T-helper 1 cell treated with Interleukin-12 subunit alpha and Interleukin-12 subunit beta and Interleukin-4 antibody, amounts not matched to agents 30 ng/mL and 1 ng/mL, for 36 hours (primary cell): ENCODE data around the gene MCEMP1. TPM values are rescaled to one million over a fixed set of nuclear protein-coding genes. Genes with fewer than 3 reads are reported as not detected.

Source experiments
- intact Hi-C: fragments of 100-400 bp; cut with micrococcal nuclease; formaldehyde crosslinking; loops from one replicate; pipeline ENCODE4 v1.15.1; 2024
- total RNA-seq: library from RNA; stranded (reverse); gene quantifications from 2 replicates; pipeline ENCODE4 v1.2.3, GENCODE V29; 2022

The MCEMP1 gene
- not detected in 2 replicates for total RNA-seq

GRCh38 chr19:7676854-7677253 is at the start of gene MCEMP1:
Gene MCEMP1, plus strand, starts transcription at chr19:7677090. Its CDS starts 31 bp downstream, at chr19:7677121.
- intact Hi-C loops, result no loop called here

- intact Hi-C loops, result no loop called here
Observed at GRCh38 chr19:7627166-7627565, 49.7 kb upstream of the MCEMP1 start.

- intact Hi-C loops, result loop anchor here (1.0 to 2.0 kb wide), 9 partner anchors 9 to 315 kb away; partner anchors contain the start of genes MAP2K7, MCOLN1, PNPLA6 and STXBP2
Observed at GRCh38 chr19:7628589-7629311, 48.1 kb upstream of the MCEMP1 start.

DNA sequence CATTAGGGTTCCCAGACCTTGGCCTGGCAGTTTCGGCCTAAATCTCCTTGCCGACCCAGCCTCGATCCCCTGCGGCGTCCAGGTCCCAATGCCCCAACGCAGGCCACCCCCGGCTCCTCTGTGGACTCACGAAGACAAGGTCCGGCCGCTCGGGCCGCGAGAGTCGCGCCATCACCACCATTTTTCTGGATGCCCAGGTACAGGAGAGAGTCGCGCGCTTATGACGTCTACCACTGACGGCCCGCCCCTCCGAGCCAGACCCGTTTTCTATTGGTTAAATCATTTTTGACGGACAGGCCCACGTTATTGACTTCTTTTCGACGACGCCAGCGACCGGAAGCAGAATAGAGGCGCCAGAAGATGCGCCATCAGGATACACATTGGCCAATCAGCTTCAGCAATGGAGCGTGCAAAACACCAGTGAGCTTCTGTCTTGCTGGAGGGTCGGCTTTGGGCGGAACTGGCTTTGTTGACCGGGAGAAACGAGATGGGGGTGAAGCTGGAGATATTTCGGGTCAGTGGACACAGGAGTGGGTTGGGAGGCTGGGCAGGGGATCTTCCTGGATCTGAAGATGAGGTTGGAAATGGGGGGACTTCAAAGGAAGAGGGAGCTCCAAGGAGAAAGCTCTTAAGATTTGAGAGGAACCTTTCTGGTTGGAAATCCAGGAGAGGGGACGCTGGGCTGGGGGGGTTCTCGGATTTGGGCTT is 47.4 kb upstream of the MCEMP1 start, which contains the start of the genes PET100 and XAB2:
Gene PET100 (plus strand): TSS at position 447 of the 708 bp plus-strand sequence. CDS start 41 bp downstream, at position 488.
Gene XAB2 (minus strand): TSS at position 199 of the 708 bp plus-strand sequence. CDS start 18 bp downstream, at position 181.
- intact Hi-C loops, result loop anchor here (1.0 to 2.0 kb wide), 9 partner anchors 8 to 314 kb away; partner anchors contain the start of genes MAP2K7, MCOLN1, PNPLA6 and STXBP2

GRCh38 chr19:7631577-7631976 is 45.3 kb upstream of the MCEMP1 start:
- intact Hi-C loops, result no loop called here

GRCh38 chr19:7632340-7633203 is 44.3 kb upstream of the MCEMP1 start:
- intact Hi-C loops, result no loop called here

- intact Hi-C loops, result no loop called here
Observed at GRCh38 chr19:7633698-7634097, 43.2 kb upstream of the MCEMP1 start, which contains the start of gene PCP2. Gene PCP2, minus strand, starts transcription at chr19:7633719. Its CDS starts 262 bp downstream, at chr19:7633457.

- intact Hi-C loops, result no loop called here
Observed at GRCh38 chr19:7635670-7636069, 41.2 kb upstream of the MCEMP1 start.

- intact Hi-C loops, result no loop called here
Observed at GRCh38 chr19:7636317-7636690, 40.6 kb upstream of the MCEMP1 start.

GRCh38 chr19:7636691-7637373 is 40.1 kb upstream of the MCEMP1 start, which contains the start of gene STXBP2:
Gene STXBP2, plus strand, starts transcription at chr19:7637110. Its CDS starts 40 bp downstream, at chr19:7637150.
- intact Hi-C loops, result loop anchor here (1.0 kb wide), 3 partner anchors 8 to 192 kb away; partner anchors contain the start of genes PET100 and XAB2

DNA sequence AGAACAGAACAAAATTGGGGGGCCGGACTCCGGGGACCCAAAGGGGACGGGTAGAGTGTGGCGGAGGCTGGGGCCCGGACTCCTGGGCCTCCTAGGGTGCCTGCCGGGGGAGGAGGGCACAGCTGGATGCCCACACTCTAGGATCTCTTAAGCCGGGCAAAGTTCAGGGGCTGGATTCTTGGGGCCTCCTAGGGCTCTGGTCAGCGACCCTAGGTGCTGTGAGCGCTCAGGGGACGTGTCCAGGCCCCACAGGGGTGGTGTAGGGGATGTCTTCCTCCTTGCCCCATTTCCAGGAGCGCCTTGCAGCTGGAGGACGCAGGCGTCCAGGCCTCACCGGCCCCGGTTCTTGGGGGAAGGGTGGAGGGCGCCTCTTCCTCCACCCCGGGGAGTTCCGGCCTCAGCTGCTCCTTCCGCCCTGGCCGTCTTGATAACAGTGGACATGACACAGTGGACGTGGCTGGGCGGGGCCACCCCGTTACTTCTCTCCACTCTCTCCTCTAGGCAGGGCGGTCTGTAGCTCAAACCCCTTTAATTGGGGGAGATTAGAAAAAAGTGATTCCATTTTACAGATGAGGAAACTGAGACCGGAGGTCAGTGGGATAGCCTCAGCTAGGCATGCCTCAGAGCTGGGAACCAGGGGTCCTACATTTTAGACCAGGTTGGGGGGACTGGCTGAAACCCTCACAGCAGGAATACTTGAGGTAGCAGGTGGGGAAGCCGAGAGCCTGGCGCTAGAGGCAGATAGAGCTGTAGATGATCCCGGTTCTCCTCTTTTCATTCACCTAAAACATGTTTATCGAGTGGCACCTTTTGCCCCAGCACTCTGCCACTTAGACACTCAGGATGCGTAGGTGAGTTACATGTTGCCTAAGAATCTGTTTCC is 39.3 kb upstream of the MCEMP1 start:
- intact Hi-C loops, result loop anchor here (1.0 kb wide), 3 partner anchors 8 to 192 kb away; partner anchors contain the start of genes PET100 and XAB2

GRCh38 chr19:7638802-7639465 is 38.0 kb upstream of the MCEMP1 start:
- intact Hi-C loops, result no loop called here

DNA sequence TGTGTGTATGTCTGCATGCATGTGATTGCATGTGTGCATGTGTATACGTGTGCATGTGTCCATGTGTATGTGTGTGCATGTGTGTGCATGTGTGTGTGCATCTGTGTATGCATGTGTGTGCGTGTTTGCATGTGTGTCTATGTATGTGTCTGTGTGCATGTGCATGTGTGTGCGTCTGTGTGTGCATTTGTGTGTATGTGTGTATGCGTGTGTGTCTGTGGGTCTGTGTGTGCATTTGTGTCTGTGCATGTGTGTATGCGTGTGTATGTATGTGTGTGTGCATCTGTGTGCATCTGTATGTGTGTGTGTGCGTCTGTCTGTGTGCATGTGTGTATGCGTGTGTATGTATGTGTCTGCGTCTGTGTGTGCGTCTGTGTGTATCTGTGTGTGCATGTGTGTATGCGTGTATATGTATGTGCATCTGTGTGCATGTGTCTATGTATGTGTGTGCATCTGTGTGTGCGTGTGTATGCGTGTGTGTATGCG is 37.0 kb upstream of the MCEMP1 start:
- intact Hi-C loops, result no loop called here

GRCh38 chr19:7640803-7641202 is 36.1 kb upstream of the MCEMP1 start:
- intact Hi-C loops, result no loop called here

GRCh38 chr19:7641290-7642276 is 35.3 kb upstream of the MCEMP1 start:
- intact Hi-C loops, result no loop called here

DNA sequence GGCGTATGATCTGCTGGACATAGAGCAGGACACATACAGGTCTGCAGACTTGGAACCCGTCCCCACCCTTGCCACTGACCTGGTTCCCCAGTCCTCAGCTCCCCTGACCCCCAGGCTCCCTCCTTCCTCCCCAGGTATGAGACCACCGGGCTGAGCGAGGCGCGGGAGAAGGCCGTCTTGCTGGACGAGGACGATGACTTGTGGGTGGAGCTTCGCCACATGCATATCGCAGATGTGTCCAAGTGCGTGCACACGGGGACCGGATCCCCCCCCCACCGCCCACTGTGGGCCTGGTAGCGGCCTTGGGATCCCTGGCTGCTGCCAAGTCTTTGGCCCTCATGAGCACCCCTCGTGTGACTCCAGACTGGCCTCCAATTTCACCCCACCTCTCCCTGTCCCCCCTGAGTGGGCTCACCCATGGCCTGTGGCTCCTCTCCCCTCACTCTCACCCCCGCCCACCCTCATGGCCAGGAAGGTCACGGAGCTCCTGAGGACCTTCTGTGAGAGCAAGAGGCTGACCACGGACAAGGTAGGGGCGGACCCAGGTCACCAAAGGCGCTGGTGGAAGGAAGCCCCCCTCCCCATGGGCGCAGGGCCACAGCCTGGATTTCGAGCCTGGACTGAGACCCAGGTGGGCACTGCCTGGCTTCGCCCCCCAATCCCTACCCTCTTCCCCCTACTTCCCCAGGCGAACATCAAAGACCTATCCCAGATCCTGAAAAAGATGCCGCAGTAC is 34.4 kb upstream of the MCEMP1 start:
- intact Hi-C loops, result no loop called here

- intact Hi-C loops, result no loop called here
Observed at GRCh38 chr19:7643031-7643415, 33.9 kb upstream of the MCEMP1 start.
